8988T (cell line): ENCODE measurements around the gene RPH3AL.
"Not testable (repeated sequence)": the region's sequence is repeated elsewhere in the genome, so short reads cannot be mapped to it uniquely, and the experiment has no call there.

ENCODE experiments used
- DNase-seq: peaks from one replicate; pipeline ENCODE4 v3.0.0; 2011

The RPH3AL gene

GRCh38 chr17:234163-234993 is 118.2 kb downstream of the RPH3AL start:
- DNase-seq, result not testable (repeated sequence)

- no peak for DNase-seq
These were observed 119.1 kb downstream of the RPH3AL start for GRCh38 chr17:233473-233941.

DNA sequence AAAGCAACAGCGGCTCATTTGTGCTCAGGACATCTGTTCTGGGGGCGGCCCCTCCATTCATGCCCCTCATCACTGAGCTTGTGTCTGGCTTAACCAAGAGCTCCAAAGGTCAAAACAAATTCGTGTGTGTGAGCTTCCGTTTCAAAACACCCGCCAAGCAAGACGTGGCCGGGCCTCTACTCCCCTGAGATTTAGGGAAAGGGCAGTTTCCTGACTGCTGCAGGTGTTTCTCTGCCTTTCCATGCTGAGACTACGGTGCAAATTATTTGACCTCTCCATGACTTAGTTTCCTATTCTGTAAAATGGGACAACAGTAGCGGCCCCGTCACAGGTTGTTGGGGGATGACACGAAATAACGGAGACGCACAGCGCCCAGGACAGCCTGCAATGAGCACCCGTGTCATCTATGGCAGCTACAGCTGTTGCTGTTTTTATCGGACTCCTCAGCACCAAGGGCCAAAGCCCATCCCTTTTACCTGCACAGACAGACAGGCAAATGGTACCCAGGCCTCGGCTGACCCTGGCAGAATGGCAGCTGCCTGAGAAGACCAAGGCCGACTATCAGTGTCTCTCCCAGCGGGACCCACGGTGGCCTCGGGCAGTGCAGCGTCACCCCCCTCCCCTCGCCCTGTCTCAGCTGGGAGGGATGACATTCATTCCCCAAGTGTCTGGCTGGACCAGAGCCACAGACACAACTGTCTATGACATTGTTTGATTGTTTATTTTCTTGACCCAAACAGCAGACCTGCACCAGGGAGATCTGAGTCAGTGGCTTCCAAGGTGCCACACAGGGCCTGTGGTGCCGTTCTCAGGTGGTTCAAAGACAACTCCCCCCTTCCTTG is 120.4 kb downstream of the RPH3AL start:
- DNase-seq, result no peak

GRCh38 chr17:231191-231965 is 121.2 kb downstream of the RPH3AL start:
- DNase-seq, result no peak

DNA sequence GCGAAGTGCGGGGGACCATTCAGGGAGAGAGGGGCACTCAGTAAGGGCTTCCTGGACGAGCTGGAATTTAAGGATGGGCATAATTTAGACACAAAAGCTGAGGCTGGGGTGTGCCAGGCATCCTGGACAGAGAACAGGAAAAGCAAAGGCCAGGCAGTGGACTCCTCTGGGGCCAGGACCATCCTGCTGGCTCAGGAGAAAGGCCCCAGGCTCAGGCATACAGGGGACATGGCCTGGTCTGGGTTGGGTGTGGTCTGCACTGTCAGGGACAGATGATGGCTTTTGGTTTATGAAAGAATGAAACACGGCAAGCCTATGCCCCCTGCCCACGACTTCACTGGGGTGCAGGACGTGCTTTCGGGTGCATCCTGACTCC is 122.2 kb downstream of the RPH3AL start:
- DNase-seq, result no peak

DNA sequence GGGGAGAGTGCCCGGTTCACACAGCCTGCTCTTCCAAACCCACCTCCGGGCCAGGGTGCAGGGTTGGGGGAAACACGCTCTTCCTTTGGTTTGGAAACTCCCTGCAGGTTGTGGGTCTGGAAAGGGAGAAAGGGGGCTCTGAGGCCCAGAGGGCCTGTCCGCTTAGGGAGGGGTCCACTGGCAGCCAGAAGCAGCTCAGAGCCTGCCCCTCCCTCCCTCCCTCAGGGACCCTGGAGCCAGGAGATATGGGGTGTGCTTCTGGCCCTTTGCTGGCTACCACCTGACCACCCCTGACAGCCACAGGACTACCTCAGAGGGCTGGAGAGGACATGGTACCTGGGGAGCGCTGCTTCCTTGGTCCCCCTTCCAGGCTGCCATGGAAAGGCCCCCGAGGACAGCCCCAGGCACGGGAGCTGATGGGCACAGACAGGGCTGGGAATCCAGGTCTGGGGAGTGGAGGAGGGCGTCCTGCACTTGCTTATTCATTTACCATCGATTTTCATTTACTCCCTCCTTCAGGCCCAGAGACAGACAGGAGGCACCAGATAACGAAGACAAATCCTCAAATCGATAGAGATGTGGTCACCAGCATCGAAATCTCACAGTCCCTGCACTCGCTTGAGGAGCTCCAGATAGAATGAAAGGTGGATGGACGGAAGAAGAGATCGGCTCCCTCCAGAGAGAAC is 122.8 kb downstream of the RPH3AL start:
- DNase-seq, result no peak

DNA sequence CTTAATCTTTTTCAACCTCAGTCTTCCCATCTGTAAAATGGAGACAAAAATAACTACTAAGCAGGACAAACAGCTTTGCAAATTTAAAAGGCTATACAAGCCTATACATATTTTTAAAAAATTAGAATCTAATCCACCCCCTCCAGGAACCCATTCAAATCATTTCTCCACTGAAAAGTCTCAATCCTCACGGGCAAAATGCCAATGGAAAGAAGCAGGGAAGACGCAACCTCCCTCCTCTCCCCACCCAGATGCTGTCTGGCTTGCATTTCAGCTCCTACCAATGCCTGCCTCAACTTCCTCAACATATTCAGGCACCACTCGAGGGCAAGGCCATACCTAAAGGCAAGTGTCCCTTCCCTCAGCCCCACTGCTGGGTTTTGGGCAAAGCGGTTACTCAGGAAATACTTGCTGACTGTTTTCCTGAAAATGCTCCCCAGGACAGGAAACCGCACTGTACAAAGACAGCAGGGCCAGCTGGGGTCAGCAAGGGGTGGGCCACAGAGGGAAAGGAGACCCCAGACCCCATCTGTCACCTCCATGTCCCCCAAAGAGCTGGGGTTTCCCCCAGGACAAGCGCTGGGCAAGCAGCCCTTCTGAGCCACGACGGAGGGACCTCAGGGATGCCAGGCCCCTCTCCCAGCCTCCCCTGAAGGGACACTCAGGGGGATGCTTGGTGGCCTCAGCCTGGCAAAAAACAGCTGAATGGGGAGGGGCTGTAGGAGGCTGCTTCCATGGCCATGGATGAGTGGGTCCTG is 123.5 kb downstream of the RPH3AL start:
- no peak for DNase-seq

GRCh38 chr17:227946-228615 is 124.5 kb downstream of the RPH3AL start:
- no peak for DNase-seq

DNA sequence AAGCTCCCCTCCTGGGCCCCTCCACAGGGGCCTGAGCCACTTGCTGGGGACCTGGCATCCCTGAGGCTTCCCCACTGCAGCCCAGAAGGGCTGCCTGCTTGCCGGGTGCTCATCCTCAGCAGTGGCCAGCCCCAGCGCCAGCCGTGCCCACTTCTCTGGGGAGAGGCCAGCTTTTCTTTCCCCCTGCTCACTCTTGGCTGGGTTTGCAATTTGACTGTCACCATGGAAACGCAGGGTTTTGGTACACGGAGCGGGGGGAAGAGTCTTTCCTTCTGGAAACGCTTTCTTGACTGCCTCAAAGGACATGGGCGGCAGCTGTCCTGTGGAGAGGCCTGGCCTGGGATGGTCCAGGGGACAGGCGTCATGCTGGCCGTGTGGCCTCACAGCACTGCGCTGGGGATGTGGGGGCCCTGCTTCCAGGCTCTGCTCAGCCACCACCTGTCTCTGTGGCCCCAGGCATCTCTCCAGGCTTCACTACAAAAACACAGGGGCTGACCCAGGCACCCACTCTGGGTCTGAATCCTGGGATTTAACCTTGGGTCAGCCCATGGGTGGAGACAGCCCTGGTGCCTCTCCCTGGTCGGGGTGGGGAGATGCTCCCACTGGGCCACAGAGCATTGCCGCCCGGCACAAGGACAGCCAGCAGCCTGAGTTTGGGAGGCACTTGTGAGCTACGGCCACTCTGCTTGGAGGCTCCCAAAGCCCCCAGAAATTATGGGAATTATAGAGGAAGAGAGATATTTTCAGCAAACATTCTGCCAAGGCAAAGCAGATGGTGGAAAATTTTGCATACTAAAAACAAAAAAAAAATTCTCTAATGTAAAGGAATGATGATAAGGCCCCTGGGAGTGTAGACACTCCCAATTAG is 125.3 kb downstream of the RPH3AL start:
- no peak for DNase-seq

- no peak for DNase-seq
These were observed 126.2 kb downstream of the RPH3AL start for GRCh38 chr17:226108-227077.

GRCh38 chr17:225551-225950 is 127.1 kb downstream of the RPH3AL start:
- DNase-seq, result no peak

DNA sequence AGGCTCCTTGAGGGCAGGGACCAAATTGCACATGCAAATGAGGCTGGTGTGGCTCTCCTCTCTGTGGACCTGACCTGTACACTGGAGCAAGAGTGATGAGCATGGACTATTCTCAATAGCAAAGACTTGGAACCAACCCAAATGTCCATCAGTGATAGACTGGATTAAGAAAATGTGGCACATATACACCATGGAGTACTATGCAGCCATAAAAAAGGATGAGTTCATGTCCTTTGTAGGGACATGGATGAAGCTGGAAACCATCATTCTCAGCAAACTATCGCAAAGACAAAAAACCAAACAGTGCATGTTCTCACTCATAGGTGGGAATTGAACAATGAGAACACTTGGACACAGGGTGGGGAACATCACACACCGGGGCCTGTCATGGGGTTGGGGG is 128.0 kb downstream of the RPH3AL start:
- DNase-seq, result not testable (repeated sequence)

DNA sequence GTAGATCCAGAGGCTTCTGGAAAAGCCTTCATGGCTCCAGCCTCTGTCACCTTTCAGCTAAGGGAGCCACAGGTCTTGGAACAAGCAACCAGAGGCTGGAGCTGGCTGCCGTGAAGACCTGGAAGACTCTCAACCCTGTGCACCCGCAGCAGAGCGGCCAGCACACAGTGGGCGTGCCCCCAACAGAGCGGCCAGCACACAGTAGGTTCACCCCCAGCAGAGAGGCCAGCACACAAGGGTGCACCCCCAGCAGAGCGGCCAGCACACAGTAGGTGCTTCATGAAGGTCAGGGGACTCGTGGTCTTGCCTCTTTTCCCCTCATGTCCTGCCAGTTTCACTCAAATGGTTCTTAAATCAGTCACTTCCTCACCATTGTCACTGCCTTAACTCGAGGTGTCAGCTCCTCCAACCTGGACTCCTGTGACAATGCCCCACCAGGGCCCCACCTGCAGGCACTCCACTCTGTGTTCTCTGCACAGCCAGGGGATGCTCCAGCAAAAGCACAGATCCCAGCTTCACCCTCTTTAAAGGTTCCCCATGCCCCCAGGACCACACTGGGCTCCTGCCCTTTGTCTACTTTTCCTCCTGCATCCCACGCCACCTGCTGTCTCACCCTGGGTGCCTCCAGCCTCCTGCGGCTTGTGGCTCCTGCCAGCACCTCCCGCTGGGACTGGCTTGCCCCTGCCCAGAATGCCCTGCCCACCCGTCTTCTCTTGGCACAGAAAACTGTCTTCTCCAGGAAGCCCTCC is 128.7 kb downstream of the RPH3AL start:
- DNase-seq, result no peak

- DNase-seq, result no peak
These were observed 130.4 kb downstream of the RPH3AL start for GRCh38 chr17:222172-222571.

DNA sequence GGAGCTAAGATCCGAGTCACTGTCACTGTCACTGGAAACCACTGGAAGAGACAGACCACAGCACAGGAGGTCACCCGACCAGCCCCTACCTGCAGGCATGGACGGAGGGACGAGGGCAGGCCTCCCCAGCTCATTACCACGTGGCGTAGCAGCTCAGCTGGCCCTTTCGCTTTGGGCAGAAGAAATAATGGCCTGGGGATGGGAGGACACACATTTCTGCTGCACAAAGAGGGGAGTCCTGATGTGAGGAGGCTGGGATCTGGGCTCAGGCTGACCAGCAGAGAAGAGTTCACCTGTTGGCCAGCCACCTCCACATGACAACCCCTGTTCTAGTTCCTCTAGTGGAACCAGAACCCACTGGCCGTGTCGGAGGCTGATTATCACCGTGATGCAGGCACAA is 132.9 kb downstream of the RPH3AL start:
- DNase-seq, result no peak

GRCh38 chr17:218432-219110 is 134.0 kb downstream of the RPH3AL start:
- no peak for DNase-seq

DNA sequence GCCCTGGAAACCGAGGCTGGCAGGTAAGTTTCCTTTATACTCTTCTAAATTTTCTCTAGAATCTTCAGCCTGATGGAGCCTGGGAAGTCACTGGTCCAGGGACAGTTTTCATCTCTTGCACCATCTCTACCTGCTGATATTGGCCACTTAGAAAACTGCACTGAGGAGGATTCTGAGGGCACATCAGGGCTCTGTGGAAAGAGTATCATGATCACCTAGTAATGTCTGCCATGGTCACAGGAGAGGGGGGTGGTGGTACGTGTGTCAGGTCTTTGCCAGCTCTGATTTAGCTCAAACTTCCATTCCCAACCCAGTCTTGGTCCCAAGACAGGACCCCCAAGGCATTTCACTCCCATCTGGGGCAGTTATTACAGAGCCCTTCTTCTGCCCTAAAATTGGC is 136.0 kb downstream of the RPH3AL start:
- no peak for DNase-seq
